Adrenal gland (tissue), 5 donors: ENCODE data around the gene TOX2.

Experiments
- CTCF ChIP-seq, 6 experiments: fragments of 450-650 bp in 4 of 6; fragments of 200-600 bp in 2 of 6; sonication (generic) in 1 of 6; IDR thresholded peaks; 1 replicate in 5 of 6; 2 replicates in 1 of 6; pipeline versions ENCODE4 v1.5.1 to v1.8.0; 2016 to 2021; ENCODE audit warnings: antibody characterized with exemption in 6 of 6, mild to moderate bottlenecking in 2 of 6, moderate library complexity in 1 of 6
- POLR2A ChIP-seq, 2 donors: fragments of 450-650 bp; IDR thresholded peaks; one replicate each; pipeline ENCODE4 v1.6.1; 2017; ENCODE audit warnings: antibody characterized with exemption in 2 of 2, mild to moderate bottlenecking in 2 of 2, moderate library complexity in 1 of 2
- donor health status: DM: no; HTN: no; CAD: no.

GRCh38 chr20:43994486-43995100 lies 79.9 kb downstream of the TOX2 start:
- no peak for TF ChIP-seq POLR2A (IDR thresholded peaks at IDR 0.05)
- no peak for TF ChIP-seq CTCF (IDR thresholded peaks at IDR 0.05)
